ENCODE measurements around the gene LRRC74B.

GRCh38 chr22:21077884-21078508 lies 32.2 kb downstream of the LRRC74B start:
- no peak for TF ChIP-seq CTCF (IDR thresholded peaks at IDR 0.05)
- no peak for TF ChIP-seq POLR2A (IDR thresholded peaks at IDR 0.05)

Data from suprapubic skin (tissue), 3 donors.